HG02943 (cell line): Measurements from ENCODE around the gene ZNF266.

Experiments
- ATAC-seq: cut with Tn5 transposase; IDR thresholded peaks from one replicate; pipeline ENCODE4 v1.9.1; 2021; ENCODE audit warnings: mild to moderate bottlenecking, low read depth, moderate library complexity; ENCODE audit not compliant: unreplicated experiment

The ZNF266 gene

DNA sequence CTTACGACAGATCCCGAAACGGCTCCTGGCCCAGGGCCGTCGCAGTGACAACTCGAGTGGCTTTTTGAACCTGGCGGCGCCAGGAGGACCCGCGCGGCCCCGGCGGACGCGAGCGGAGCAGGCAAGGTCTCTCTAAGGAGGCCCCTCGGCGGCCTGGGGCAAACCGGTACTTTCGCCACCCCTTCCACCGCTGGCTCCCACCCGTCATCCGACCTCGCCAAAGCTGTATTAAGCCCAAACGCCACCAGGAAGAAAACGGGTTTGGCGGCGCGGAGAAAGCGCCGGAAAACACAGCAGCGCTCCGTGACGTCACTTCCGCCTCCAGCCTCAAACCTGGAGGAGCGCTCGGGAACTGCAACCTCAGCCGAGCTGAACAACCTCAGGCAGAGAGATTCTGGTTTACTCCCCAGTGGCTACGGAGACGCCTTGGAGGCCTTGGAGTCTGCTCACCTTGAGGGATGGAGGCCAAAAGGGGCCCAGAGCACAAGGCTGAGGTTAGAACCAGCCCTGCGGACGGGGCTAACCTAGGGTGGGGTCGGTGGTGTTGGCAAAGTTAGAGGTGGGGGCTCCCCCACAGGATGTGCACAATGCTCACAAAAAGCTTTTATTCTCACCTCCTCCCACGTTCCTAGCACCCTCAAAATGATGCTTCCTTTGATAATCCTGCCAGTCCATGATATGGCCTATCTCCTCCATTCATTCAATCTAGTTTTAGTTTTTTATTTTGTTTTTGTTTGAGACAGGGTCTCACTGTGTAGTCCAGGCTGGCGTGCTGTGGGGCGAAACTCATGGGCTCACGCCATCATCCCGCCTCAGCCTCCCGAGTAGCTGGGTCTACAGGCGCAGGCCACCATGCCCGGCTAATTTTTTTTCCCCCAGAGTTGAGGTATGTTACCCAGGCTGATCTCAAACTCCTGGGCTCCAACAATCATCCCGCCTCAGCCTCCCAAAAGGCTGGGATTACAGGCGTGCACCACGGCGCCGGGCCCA, at the start of gene ZNF266:
TSS of gene ZNF266 (minus strand) at position 295 of the 990 bp plus-strand sequence. CDS start 15,484 bp downstream, outside the sequence.
- ATAC-seq: peak; percentile 93

DNA sequence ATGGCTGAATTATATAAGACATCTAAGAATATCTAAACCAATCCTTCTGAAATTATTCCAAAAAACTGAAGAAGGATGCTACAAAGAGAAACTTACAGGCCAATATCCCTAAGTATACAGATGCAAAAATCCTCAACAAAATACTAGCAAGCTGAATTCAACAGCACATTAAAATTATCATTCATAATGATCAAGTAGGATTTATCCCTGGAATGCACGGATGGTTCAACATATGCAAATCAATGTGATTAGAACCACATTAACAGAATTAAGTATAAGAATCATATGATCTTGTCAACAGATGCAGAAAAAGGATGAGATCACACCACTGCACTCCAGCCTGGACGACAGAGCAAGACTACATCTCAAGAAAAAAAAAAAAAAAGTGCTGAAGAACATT, 49.8 kb upstream of the ZNF266 start:
- no peak for ATAC-seq

DNA sequence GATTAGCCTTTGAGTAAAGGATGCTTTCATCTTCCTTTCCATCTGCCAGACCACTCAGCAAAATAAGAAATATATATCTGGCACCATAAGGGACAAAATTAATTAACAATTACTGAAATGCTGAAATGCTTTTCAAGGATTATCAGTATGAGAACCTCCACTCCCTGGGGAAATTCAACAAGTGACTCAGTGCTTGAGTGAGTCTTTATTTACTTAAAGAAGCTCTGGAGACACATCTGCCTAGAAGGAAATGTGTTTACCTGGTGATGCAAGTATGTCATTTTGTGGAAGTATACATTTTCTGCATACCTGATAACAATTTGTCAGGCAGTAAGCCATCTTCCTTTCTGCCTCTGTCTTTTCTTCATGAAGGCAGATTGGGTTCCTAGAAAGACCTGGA, 39.6 kb upstream of the ZNF266 start:
- ATAC-seq: no peak

DNA sequence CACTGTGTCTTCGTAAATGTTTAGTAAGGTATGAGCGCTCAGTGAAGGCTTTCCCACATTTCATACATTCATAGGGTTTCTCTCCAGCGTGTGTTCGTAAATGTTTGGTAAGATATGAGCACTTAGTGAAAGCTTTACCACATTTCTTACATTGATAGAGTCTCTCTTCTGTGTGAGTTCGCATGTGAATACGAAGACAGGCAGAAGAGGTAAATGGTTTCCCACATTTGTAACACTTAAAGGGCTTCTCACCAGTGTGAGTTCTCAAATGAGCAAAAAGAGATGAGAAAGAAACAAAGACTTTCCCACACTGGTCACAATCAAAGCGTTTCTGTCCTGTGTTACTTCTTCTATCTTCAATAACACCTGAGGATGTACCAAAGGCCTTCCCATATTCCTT, 31.8 kb upstream of the ZNF266 start:
- no peak for ATAC-seq

DNA sequence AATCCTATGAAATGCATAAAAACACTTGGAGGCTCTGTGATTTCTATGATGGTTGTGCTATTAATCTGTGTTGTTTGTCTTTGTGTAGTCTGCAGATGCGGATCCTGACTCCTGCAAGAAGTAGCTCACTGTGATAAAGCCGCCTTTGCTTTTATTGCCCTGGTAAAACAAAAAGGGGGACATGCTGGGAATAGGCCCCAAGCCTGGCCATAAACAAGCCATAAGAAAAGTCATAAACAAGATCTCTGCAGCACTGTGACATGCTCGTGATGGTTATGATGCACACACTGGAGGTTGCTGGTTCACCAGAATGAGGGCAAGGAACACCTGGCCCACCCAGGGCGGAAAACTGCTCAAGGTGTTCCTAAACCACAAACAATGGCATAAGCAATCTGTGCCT, 26.6 kb upstream of the ZNF266 start:
- ATAC-seq: no peak

DNA sequence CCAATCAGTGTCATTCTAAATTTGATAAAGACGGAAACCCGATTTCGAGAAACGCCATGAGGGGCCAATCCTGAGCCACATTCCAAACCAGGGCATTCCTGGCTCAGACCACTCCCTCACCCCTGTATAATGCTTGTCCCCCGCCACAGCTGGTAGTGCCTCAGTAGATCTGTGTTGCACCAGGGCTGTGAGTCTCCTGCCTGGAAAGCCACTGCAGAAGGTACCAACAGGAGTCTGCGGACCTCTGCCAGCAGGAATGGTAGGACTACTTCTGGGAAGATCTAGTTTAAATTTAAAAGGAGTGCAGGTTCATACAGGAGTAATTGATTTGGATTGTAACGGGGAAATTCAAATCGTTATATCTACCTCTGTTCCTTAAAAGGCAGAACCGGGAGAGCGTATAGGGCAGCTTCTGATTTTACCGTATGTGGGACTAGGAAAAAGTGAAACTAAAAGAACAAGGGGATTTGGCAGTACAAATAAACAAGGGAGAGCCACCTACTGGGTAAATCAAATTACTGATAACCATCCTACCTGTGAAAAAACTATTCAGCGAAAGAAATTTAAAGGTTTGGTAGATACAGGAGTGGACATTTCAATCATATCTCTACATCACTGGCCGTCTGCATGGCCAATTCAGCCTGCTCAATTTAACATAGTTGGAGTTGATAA, 20.8 kb upstream of the ZNF266 start:
- ATAC-seq: no peak

DNA sequence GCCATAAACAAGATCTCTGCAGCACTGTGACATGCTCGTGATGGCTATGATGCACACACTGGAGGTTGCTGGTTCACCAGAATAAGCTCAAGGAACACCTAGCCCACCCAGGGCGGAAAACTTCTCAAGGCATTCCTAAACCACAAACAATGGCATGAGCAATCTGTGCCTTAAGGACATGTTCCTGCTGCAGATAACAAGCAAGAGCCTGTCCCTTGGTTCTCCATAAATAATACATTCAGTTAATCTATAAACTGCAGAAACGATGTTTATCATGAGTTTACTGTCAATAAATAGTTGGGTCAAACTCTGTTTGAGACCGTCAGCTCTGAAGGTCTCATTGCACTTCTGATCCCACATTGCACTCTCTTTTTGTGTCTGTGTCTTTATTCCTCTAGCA, 18.6 kb upstream of the ZNF266 start:
- no peak for ATAC-seq

DNA sequence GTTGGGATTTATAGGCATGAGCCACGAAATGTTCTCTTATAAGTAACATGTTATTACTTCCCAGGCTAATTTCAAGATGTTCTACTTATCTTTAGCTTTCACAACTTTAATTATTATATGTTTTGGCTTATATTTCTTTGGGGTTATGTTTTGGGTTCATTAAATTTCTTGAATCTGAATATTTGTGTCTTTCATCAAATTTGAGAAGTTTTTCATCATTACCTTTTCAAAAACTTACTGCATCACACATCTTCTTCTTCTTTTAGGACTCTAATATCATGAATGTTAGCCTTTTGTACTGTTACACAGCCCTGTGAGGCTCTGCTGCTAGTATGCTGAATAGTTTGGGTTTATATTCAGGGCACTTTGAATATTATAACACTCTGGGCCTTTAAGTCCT, 9.7 kb upstream of the ZNF266 start:
- no peak for ATAC-seq

DNA sequence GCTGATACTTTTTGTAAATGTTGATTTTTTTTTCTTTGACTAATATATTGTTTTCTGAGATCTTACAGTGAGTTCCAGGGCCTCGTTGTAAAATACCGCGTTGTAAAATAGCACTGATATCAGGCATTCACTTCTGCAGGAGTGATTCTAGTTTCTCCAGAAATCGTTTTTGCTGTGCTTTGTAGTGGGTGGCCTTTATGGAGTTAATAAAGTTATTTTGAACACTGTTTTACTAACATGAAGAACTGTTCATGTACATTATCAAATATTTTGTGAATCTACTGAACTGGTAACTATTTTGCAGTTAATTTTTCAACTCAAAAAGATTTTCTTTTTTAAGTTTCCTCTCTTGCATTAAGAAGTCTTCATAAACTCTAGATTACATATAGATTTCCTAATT, 985 bp upstream of the ZNF266 start:
- no peak for ATAC-seq

DNA sequence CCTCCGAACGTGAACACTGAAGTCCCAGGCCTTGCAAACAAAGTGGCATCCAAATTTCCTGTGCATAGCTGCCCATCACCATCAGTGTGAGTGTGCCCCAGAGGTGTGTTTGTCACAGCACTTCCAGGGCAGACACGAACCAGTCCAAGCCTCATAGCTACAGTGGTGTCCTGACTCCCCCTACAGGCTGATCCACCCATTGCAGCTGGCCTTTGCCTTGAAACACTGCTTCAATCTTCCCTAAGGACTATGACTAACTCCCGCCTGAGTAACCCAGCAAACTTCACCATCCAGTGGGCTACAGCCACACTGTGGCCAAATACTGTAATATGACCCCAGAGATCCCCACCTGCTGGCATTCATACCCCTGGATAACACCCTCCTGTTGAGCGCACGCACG, 3.9 kb downstream of the ZNF266 start:
- ATAC-seq: no peak

DNA sequence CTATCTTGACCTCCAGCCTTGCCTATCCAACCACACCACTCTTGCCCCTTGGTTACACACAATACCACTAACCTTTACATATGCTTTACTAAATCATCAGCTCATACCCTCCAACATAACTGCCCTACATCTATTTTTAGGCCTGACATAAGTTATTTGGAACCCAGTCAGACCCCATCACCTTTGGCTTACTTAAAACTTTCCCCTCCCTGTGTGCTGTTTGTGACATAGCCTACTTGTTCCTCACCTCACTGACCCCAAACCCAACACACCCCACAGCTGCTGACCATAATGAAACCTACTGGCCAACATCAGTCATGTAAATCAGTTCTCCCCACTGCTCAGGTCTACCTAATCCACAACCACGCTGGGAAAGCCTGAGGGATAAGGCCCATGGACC, 4.9 kb downstream of the ZNF266 start:
- no peak for ATAC-seq

DNA sequence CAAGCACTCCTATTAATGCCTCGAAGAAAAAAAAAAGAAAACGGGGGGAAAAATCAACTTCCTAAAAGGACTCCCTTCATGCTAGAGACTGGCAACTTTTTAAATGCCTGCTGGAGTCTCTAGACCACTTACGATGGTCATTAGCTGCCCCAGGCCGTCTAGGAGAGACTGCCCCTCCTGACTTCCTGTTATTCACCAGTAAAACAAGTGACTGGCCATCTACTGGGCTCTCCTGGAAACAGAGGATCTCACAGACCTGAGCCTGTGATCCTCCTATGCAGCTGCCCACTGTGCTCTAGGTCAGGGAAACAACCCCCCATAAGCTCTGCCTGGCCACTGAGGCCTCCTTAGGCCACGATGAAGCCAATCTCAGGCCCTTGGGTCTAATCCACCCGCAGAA, 7.4 kb downstream of the ZNF266 start:
- ATAC-seq: no peak

DNA sequence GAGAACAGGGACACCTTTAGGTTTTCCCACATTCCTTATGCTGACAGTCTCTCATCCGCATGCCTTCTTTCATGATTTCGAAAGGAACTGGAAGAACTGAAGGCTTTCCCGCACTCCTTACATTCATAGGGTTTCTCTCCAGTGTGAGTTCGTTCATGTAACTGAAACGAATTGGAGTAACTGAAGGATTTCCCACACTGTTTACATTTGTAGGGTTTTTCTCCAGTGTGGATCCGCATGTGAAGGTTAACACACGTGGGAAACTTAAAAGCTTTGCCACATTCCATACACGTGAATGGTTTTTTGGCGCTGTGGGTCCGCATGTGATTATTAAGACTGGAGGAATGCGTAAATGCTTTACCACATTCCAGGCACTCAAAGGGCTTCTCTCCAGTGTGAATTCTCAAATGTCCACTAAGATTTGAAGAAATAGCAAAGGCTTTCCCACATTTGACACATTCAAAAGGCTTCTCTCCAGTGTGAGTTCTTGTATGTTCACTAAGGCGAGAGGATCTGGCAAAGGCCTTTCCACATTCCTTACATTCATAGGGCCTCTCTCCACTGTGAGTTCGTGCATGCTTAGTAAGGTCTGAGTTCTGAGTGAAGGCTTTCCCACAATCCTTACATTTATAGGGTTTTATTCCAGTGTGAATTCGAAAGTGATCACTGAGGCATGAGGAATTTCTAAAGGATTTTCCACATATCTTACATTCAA, 22.0 kb downstream of the ZNF266 start:
- ATAC-seq: no peak

DNA sequence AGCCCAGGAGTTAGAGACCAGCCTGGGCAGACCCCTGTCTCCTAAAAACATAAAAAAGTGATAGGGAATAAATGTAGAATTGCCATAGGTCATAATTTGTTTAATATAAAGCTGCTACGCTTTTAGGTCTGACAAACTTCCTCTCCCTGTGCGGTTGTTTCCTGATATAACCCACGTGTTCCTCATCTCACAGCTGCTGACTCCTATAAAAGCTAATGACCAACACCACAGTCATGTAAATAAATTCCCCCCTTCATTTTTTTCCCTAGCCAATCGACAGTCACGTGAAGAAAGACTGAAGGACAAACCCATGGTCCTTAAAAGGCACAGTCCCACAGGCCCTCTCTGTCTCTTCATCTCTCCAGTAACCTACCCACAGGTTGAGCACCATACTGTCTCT, 27.5 kb downstream of the ZNF266 start:
- no peak for ATAC-seq

DNA sequence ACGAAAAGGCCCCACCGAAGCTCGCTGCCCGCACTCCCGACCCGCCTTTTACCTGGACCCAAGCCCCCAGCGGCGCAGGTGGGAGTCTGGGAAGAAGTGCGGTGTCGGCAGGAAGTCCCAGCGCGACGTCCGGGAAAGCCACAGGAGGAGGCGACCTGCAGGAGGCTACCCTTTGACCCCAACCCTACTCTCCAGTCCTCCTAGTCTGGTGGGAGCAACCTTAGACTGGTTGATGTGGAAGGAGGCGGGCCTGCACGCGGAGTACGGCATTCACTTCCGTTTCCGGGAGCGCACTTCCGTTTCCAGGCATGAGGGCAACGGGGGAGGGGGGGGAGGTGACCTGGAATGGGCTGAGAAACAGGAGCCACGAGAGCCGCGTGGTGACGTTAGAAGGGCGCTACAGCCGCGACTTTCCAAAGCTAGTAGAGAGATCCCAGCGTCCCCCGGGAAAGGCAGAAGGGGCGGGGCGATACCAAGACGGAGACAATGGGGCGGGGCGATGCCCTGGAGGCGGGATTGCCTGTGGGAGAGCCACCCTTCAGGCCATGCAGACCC, 28.5 kb downstream of the ZNF266 start:
- no peak for ATAC-seq

DNA sequence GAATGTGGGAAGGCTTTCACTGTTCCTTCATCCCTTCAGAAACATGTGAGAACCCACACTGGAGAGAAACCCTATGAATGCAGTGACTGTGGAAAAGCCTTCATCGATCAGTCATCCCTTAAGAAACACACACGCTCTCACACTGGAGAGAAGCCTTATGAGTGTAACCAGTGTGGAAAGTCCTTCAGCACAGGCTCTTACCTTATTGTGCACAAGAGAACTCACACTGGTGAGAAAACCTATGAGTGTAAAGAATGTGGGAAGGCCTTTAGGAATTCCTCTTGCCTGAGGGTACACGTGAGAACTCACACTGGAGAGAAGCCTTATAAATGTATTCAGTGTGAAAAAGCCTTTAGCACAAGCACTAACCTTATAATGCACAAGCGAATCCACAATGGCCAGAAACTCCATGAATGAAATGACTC, 54.0 kb downstream of the ZNF266 start:
- ATAC-seq: no peak

DNA sequence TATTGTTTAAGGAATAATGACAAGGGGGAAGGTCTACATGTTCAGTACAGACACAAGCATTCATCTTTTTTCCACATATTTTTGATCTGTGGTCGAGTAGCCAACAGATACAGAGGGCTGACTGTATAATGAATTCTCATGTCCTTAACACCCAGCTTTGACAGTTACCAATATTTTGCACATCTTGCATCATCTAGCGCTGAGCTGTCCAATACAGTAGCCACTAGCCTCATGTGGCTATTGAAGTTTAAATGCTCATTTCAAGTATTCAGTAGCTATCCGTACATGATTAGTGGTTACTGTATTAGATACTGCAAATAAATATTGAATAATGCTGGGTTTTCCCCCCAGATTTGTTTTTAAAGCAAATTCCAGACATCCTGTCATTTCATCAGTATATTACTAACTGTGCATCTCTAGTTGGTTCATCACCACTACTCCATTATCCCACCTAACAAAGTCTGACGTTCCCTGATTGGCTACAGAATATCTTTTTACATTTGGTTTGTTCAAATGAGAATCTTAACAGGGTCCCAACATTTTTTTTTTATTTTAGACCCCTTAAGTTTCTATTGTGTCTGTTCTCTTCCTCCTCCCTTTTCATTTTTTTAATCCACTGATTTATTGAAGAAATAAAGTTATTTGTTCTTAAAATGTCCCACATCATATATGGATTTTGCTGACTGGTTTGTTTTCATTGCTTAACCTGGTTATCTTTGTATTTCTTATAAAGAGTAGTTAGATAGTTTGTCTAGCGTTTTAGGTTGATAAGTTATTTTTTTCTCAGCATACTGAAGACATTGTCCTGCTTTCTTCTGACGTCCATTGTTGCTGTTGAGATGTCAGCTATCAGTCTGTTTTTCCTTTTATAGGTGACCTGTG, 64.4 kb downstream of the ZNF266 start:
- no peak for ATAC-seq

DNA sequence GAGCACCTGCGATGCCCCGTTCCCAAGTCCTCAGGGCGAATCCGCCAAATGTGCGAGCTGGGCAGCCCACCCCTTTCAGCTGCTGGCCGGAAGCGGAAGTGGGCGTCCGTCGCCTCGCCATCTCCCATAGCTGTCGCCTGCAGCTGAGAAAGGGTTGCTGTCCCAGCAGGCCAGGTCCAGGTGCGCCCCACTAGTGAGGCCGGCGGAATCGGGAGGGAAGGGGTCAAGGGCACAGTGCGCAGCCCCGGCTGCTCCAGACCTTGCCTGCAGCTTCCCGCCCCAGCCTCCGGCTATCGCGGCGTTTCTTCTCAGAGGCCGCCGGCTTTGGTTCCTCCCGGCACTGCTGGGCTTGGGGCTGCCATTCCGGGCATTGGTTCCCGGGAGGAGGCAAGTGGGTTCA, 72.5 kb downstream of the ZNF266 start, which contains the start of gene ZNF177:
TSS of gene ZNF177 (plus strand) at position 109 of the 400 bp plus-strand sequence. CDS start 15,299 bp downstream, outside the sequence.
- no peak for ATAC-seq
